ENCODE results near the gene ASMT.

DNA sequence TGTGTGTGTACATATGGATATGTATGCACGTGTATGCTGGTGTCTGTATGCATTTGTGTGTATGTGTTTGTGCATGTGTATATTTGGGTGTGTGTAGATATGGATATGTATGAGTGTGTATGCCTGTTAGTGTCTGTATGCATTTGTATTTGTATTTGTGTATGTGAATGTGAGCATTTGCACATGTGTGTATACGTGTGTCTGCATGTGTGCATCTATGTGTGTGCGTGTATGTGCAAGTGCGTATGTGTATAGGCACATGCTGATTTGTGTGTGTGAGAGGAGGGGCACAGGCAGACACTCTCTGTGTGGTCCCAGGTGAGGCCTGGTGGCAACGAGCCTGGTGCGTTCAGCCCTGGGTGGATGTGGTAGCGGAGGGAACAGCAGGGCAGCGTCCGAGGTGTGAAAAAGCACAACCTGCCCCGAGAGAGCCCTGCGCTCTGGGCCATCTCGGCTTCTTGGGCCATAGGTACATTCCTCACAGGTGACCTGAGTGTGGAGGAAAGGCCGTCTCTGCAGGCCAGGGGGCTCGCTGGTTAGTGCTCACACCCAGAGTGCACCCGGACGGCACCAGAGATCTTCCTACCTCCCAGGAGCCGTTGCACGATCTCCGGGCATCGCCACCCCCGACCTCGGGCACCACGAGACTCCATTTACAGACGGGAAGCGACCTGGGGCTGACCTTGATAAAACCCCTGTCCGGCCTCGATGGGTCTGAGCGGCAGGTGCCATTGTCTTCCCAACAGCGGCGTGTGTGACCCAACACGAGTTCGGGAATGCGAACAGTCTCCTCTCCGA lies 45.0 kb downstream of the ASMT start:
- no peak for TF ChIP-seq TAF1 (IDR thresholded peaks at IDR 0.05; ENCODE audit: low read depth, low read length)
- TF ChIP-seq POU2F2 (IDR thresholded peaks at IDR 0.05; ENCODE audit: low read depth, low read length): no peak
- no peak for TF ChIP-seq POLR2AphosphoS5 (IDR thresholded peaks at IDR 0.05; ENCODE audit: low read depth, low read length)

All from GM12891 (cell line).